Epithelial cell of proximal tubule (primary cell): ENCODE data around the gene ZDHHC9. TPM values are rescaled to one million over a fixed set of nuclear protein-coding genes. Genes with fewer than 3 reads are reported as not detected.

Experiments
- DNase-seq: peaks from one replicate; pipeline ENCODE4 v3.0.0-alpha.2; 2011; ENCODE audit warnings: low read depth
- H3K4me3 ChIP-seq: 2 replicates; pipeline ENCODE4 v1.5.1; 2011; ENCODE audit warnings: low read depth, mild to moderate bottlenecking, low read length
- CTCF ChIP-seq: conservative IDR thresholded peaks from 2 replicates; pipeline ENCODE4 v1.5.1; 2012; ENCODE audit warnings: low read depth, mild to moderate bottlenecking, low read length
- total RNA-seq: library from RNA; depleted of rRNA; stranded (reverse); fragments of >200 nt; gene quantifications from 2 replicates; pipeline ENCODE4 v1.2.3, GENCODE V29; 2015

ZDHHC9 gene
- total RNA-seq, 1 donor from 2014 or later, result 14.8 TPM

GRCh38 chrX:129787336-129788055, 56.2 kb downstream of the ZDHHC9 start:
- TF ChIP-seq CTCF, result no peak
- H3K4me3 ChIP-seq, result no peak overlapping the region
- no peak for DNase-seq

- H3K4me3 ChIP-seq, result no peak overlapping the region
- DNase-seq, result no peak
Observed at GRCh38 chrX:129786210-129786651, 57.5 kb downstream of the ZDHHC9 start.

DNA sequence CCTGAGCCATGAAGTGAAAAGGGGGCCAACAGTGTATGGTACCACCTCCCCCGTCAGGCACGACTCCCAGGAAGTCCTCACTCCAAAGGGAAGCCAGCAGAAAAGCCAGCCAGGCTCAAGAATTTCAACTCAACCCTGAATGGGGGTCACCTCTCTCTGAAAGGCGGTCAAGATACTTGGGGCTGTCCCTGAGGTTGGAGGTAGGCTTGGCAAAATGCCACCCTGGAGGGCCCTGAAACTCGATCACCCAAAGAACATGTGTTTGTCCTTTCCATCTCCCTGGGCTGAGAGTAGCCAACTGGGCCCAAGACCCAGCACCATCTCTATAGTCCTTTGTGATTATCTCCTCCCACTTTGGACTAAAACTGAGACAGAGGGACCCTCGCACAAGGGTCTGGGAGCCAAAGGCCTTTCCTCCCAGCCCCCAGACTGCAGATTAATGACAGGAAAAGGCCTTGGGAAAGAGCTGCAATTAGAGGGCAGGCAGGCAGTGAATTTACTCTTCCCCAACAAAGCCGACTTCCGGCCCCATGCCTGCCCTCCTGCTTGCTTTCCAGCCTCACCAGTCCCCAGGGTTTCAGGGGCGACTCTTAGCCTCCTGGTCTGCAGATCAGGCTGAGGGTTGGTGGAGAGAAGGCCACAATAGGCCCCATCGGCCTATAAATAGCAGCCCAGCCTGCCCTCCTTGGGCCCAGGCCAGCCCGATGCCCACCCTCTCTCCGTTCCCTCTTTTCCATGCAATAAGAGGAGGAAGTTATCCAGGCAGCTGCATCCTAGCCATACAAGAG, 58.3 kb downstream of the ZDHHC9 start:
- DNase-seq, result no peak
- TF ChIP-seq CTCF, result no peak
- no peak overlapping the region for H3K4me3 ChIP-seq

More at GRCh38 chrX:129786210-129786651, 57.5 kb downstream of the ZDHHC9 start:
- TF ChIP-seq CTCF, result no peak

- DNase-seq, result no peak
- H3K4me3 ChIP-seq, result no peak overlapping the region
- TF ChIP-seq CTCF, result no peak
Observed at GRCh38 chrX:129784371-129784770, 59.3 kb downstream of the ZDHHC9 start.

DNA sequence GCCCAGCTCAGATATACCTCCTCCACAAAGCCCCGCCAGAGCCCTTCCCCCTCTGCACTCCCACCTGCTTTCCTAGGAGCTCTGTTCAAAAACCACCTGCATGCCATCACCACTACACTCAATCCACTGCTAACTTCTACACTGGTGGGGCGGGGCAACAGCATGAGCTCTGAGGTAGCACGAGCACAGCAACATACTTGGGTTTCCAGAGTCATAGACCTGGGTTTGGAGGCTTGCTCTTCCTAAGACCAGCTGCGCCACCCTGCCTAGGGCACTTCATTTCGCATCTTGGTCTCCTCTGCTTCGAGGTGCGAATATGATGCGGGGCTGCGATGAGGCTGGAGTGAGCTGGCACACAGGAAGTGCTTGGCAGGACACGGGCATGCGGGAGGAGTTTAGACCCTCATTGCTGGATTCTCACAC, 60.4 kb downstream of the ZDHHC9 start:
- no peak for DNase-seq
- no peak for TF ChIP-seq CTCF
- no peak overlapping the region for H3K4me3 ChIP-seq

DNA sequence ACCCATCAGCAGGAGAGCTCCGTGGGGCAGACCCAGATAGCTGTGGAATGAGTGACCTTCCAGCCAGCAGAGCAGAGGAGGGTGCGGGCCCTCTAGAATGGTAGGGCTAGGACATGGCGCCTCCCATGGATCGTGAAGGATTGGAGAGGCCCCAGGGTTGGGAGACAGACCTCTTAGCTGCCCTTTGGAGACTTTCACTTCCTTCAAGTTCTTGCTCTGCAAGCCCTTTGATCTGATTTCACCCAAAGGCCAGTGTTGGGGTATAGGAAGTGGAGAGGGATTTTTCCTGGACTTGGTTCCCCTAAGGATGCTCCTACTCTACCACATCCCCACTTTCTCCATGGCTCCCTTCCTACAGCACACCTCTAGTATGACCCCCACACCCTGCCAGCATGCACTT, 61.0 kb downstream of the ZDHHC9 start:
- no peak for TF ChIP-seq CTCF
- no peak overlapping the region for H3K4me3 ChIP-seq
- no peak for DNase-seq
